GM20000 (cell line): ENCODE measurements around the gene MAGI3.
"Not testable (repeated sequence)": the region's sequence is repeated elsewhere in the genome, so short reads cannot be mapped to it uniquely, and the experiment has no call there.

Experiments used
- DNase-seq: peaks from one replicate; pipeline ENCODE4 v3.0.0; 2012; ENCODE audit warnings: low spot score
- TF ChIP-seq, protein P1 (sequence below): IDR thresholded peaks from 2 replicates; pipeline ENCODE4 v1.5.1; 2012; ENCODE audit warnings: mild to moderate bottlenecking, control low read depth; ENCODE audit errors: extremely low read depth, missing control alignments

Gene MAGI3

DNA sequence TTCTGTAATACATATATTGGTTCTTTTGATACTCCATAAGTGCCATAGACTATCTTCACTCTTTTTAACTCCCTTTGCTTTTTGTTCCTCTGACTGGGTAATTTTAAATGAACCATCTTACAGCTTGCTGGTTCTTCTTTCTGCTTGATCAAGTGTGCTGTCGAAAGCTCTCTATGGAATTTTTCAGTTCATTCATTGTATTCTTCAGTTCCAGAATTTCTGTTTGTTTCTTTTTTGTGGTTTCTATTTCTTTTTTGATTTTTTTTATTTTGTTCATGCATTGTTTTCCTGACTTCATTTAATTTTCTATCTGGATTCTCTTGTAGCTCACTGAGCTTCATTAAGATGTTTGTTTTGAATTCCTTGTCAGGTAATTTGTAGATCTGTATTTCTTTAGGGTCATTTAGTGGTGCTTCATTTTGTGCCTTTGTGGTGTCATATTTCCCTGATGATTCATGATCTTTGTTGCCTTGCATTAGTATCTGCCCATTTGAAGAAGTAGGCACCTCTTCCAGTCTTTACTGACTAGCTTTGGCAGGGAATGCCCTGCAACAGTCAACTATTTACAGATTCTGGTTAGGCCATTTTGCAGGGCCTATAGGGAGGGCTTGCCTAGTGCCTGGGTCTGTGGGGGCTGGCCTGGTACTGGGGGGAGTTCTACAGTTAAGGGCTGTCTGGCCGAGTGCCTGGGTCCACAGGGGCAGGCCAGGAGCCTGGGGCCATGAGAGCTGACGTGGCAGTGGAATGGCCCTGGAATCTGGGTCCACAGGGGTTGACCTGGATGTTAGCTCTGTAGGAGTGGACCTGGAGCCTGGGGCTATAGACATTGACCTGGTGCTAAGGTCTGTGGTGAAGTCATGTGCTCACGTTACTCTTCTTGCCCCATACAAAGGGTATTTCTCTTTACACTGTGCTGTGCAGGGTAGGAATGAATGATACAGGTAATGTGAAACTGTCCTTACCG, 89.7 kb downstream of the MAGI3 start:
- DNase-seq = no peak
- TF ChIP-seq, protein P1, sequence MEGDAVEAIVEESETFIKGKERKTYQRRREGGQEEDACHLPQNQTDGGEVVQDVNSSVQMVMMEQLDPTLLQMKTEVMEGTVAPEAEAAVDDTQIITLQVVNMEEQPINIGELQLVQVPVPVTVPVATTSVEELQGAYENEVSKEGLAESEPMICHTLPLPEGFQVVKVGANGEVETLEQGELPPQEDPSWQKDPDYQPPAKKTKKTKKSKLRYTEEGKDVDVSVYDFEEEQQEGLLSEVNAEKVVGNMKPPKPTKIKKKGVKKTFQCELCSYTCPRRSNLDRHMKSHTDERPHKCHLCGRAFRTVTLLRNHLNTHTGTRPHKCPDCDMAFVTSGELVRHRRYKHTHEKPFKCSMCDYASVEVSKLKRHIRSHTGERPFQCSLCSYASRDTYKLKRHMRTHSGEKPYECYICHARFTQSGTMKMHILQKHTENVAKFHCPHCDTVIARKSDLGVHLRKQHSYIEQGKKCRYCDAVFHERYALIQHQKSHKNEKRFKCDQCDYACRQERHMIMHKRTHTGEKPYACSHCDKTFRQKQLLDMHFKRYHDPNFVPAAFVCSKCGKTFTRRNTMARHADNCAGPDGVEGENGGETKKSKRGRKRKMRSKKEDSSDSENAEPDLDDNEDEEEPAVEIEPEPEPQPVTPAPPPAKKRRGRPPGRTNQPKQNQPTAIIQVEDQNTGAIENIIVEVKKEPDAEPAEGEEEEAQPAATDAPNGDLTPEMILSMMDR = no peak

GRCh38 chr1:113485131-113485530, 94.8 kb downstream of the MAGI3 start:
- not testable (repeated sequence) for DNase-seq

- DNase-seq = no peak
- TF ChIP-seq, protein P1 = no peak
These were observed 98.4 kb downstream of the MAGI3 start for GRCh38 chr1:113488576-113489177.

- no peak for DNase-seq
- TF ChIP-seq, protein P1 = no peak
These were observed 100.1 kb downstream of the MAGI3 start for GRCh38 chr1:113490384-113490783.

GRCh38 chr1:113493533-113493932, 103.2 kb downstream of the MAGI3 start:
- DNase-seq = no peak

DNA sequence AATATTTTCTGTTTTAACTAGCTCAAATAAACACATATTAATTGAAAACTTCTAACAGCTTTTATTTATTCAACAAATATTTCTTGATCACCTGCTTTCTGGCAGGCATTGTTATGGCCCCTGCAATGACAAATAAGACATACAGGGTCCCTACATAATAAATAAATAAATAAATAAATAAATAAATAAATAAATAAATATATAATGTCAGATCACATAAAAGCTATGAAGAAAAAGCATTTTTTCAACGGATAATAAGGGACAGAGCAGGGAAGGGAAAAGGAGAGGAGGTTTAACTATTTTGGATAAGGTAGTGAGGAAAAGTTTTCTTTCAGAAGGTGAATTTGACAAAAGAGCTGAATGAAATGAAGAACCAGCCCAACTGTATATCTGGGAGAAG, 115.0 kb downstream of the MAGI3 start:
- no peak for DNase-seq
- TF ChIP-seq, protein P1 = no peak

More at GRCh38 chr1:113493533-113493932, 103.2 kb downstream of the MAGI3 start:
- TF ChIP-seq, protein P1 = no peak

DNA sequence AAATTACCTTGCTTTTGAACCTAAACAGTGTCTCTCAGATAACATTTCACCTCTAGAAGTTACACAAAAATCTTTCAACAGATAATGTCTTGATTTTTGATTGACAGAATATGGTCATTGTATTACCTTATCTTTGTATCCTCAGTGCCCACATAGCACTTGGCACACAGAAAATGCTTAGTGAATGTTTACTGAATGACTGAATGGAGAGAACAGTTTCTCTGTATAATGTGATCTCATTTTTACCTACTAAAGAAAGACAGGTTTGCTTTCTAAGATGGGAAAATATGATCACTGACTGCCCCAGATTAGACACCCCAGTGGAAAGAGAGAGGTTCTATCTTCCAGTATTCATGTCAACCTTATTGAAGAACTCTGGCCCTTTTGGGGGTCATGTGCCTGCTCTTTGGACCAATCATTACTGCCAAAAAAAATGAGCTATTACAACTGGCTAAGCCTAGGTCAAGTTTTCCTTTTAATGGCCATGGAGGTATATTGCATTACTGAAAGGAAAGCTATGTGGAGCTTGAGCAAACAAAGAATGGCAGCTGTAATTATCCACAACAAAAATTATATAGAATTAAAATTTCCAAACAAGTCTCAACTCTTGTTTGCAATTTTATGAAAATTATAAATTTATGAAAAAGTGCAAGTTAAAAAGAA, 117.4 kb downstream of the MAGI3 start:
- no peak for DNase-seq
- TF ChIP-seq, protein P1 = no peak
